ENCODE data around the gene CC2D2B.

Gene CC2D2B

GRCh38 chr10:96056787-96057186 is 149.0 kb downstream of the CC2D2B start:
- TF ChIP-seq CTCF (IDR thresholded peaks at IDR 0.05; ENCODE audit: insufficient read depth, missing control alignments): no peak
- no peak for DNase-seq (ENCODE audit: insufficient read length, low spot score)
- no peak for FAIRE-seq

GRCh38 chr10:96061232-96061631 is 153.5 kb downstream of the CC2D2B start:
- DNase-seq (ENCODE audit: insufficient read length, low spot score) (no peak), FAIRE-seq (no peak)
- TF ChIP-seq CTCF (IDR thresholded peaks at IDR 0.05; ENCODE audit: insufficient read depth, missing control alignments): no peak

- DNase-seq (ENCODE audit: insufficient read length, low spot score): no peak
- TF ChIP-seq CTCF (IDR thresholded peaks at IDR 0.05; ENCODE audit: insufficient read depth, missing control alignments): no peak
- FAIRE-seq: no peak
These were observed 164.9 kb downstream of the CC2D2B start for GRCh38 chr10:96072674-96073073.

GRCh38 chr10:96073722-96074121 is 165.9 kb downstream of the CC2D2B start:
- DNase-seq (ENCODE audit: insufficient read length, low spot score): no peak
- TF ChIP-seq CTCF (IDR thresholded peaks at IDR 0.05; ENCODE audit: insufficient read depth, missing control alignments): no peak
- no peak for FAIRE-seq

GRCh38 chr10:96074776-96075175 is 167.0 kb downstream of the CC2D2B start:
- FAIRE-seq (no peak), DNase-seq (ENCODE audit: insufficient read length, low spot score) (no peak)
- TF ChIP-seq CTCF (IDR thresholded peaks at IDR 0.05; ENCODE audit: insufficient read depth, missing control alignments): no peak

- FAIRE-seq (no peak), DNase-seq (ENCODE audit: insufficient read length, low spot score) (no peak)
- no peak for TF ChIP-seq CTCF (IDR thresholded peaks at IDR 0.05; ENCODE audit: insufficient read depth, missing control alignments)
These were observed 168.2 kb downstream of the CC2D2B start for GRCh38 chr10:96075977-96076376.

GRCh38 chr10:96077156-96077555 is 169.4 kb downstream of the CC2D2B start:
- DNase-seq (ENCODE audit: insufficient read length, low spot score): no peak
- no peak for FAIRE-seq
- no peak for TF ChIP-seq CTCF (IDR thresholded peaks at IDR 0.05; ENCODE audit: insufficient read depth, missing control alignments)

Data from D721Med (cell line).